Neural progenitor cell (in vitro differentiated cells): ENCODE results near the gene ZNF267. TPM values are rescaled to one million over a fixed set of nuclear protein-coding genes. Genes with fewer than 3 reads are reported as not detected.
"Not testable (repeated sequence)": the region's sequence is repeated elsewhere in the genome, so short reads cannot be mapped to it uniquely, and the experiment has no call there.

Experiments
- DNase-seq: peaks from one replicate; pipeline ENCODE4 v3.0.0-alpha.2; 2016; ENCODE audit warnings: low spot score
- H2AFZ ChIP-seq: fragments of 200-600 bp; sonication (generic); replicated peaks from 2 replicates; pipeline ENCODE4 v1.6.1; 2016; ENCODE audit warnings: antibody characterized with exemption
- H3F3A ChIP-seq: fragments of 200-600 bp; sonication (generic); 2 replicates; pipeline ENCODE4 v1.6.1; 2016; ENCODE audit warnings: antibody characterized with exemption, low read depth
- H3K27ac ChIP-seq: fragments of 200-600 bp; sonication (generic); 2 replicates; pipeline ENCODE4 v1.5.1; 2016; ENCODE audit warnings: mild to moderate bottlenecking
- H3K27me3 ChIP-seq: fragments of 200-600 bp; sonication (generic); 2 replicates; pipeline ENCODE4 v1.6.1; 2016; ENCODE audit warnings: mild to moderate bottlenecking, moderate library complexity
- H3K36me3 ChIP-seq: fragments of 200-600 bp; sonication (generic); 2 replicates; pipeline ENCODE4 v1.5.1; 2016
- H3K4me1 ChIP-seq: fragments of 200-600 bp; sonication (generic); 2 replicates; pipeline ENCODE4 v1.6.1; 2016; ENCODE audit warnings: mixed run types
- H3K4me2 ChIP-seq: fragments of 200-600 bp; sonication (generic); 2 replicates; pipeline ENCODE4 v1.6.1; 2016
- H3K4me3 ChIP-seq: fragments of 200-600 bp; sonication (generic); 2 replicates; pipeline ENCODE4 v1.5.1; 2016
- H3K79me2 ChIP-seq: fragments of 200-600 bp; sonication (generic); 2 replicates; pipeline ENCODE4 v1.6.1; 2016; ENCODE audit warnings: low read depth
- H3K9ac ChIP-seq: fragments of 200-600 bp; sonication (generic); 2 replicates; pipeline ENCODE4 v1.6.1; 2016
- H3K9me3 ChIP-seq: fragments of 200-600 bp; sonication (generic); 2 replicates; pipeline ENCODE4 v1.5.1; 2016; ENCODE audit warnings: low read depth
- H4K20me1 ChIP-seq: fragments of 200-600 bp; sonication (generic); 2 replicates; pipeline ENCODE4 v1.6.1; 2016; ENCODE audit warnings: low read depth
- H3K27ac Mint-ChIP-seq: 3 replicates; pipeline ENCODE4 v1.8.0; 2021; ENCODE audit warnings: mixed read lengths
- H3K27me3 Mint-ChIP-seq: 2 replicates; pipeline ENCODE4 v1.8.0; 2022; ENCODE audit warnings: low read depth, mild to moderate bottlenecking, inconsistent platforms, moderate library complexity, mixed read lengths; ENCODE audit not compliant: insufficient read depth
- H3K36me3 Mint-ChIP-seq: 3 replicates; pipeline ENCODE4 v1.8.0; 2021; ENCODE audit warnings: mixed read lengths
- H3K4me1 Mint-ChIP-seq: 3 replicates; pipeline ENCODE4 v1.8.0; 2021; ENCODE audit warnings: mixed read lengths
- H3K4me3 Mint-ChIP-seq: 3 replicates; pipeline ENCODE4 v1.8.0; 2021; ENCODE audit warnings: mild to moderate bottlenecking, moderate library complexity, mixed read lengths
- H3K9me3 Mint-ChIP-seq: 3 replicates; pipeline ENCODE4 v1.8.0; 2020; ENCODE audit warnings: mixed read lengths
- CTCF ChIP-seq: fragments of 200-600 bp; sonication (generic); IDR thresholded peaks from 2 replicates; pipeline ENCODE4 v1.5.1; 2017; ENCODE audit warnings: antibody characterized with exemption, mild to moderate bottlenecking
- EZH2 ChIP-seq: fragments of 200-600 bp; sonication (generic); IDR thresholded peaks from 2 replicates; pipeline ENCODE4 v1.6.1; 2017; ENCODE audit warnings: antibody characterized with exemption, mild to moderate bottlenecking, moderate library complexity
- EZH2phosphoT487 ChIP-seq: fragments of 200-600 bp; sonication (generic); IDR thresholded peaks from 2 replicates; pipeline ENCODE4 v1.6.1; 2017; ENCODE audit warnings: antibody characterized with exemption
- total RNA-seq: library from RNA; depleted of rRNA; stranded (reverse); fragments of >200 nt; gene quantifications from 2 replicates; pipeline ENCODE4 v1.2.3, GENCODE V29; 2015; ENCODE audit warnings: low replicate concordance

ZNF267 gene
- total RNA-seq, 1 donor from 2014 or later: 22.0 TPM

GRCh38 chr16:31899505-31899904, 25.9 kb downstream of the ZNF267 start:
- no peaks in the 10 kb centered on the region for H3K27me3 ChIP-seq
- H3K79me2 ChIP-seq: peaks cover 8% of the 10 kb centered on the region
- DNase-seq: no peak
- H3F3A ChIP-seq: no peaks in the 10 kb centered on the region
- Mint-ChIP-seq H3K27ac (no peak overlapping the region), H3K27me3 (peaks cover 6% of the 10 kb centered on the region), H3K36me3 (peaks cover 56% of the 10 kb centered on the region), H3K9me3 (peaks cover 70% of the 10 kb centered on the region), H3K4me3 (no peak overlapping the region), H3K4me1 (no peaks in the 10 kb centered on the region)
- H4K20me1 ChIP-seq: no peaks in the 10 kb centered on the region
- peaks cover 17% of the 10 kb centered on the region for H3K9me3 ChIP-seq
- H3K4me3 ChIP-seq: no peak overlapping the region
- no peak overlapping the region for H3K4me2 ChIP-seq
- H3K27ac ChIP-seq: no peak overlapping the region
- H2AFZ ChIP-seq: no peak overlapping the region
- peaks cover 38% of the 10 kb centered on the region for H3K36me3 ChIP-seq
- no peaks in the 10 kb centered on the region for H3K4me1 ChIP-seq
- TF ChIP-seq EZH2 (no peak), CTCF (no peak), EZH2phosphoT487 (no peak)
- H3K9ac ChIP-seq: no peak overlapping the region

- not testable (repeated sequence) for H3K27ac ChIP-seq, H3K9ac ChIP-seq, DNase-seq, H2AFZ ChIP-seq, H3F3A ChIP-seq, H3K4me2 ChIP-seq, H3K4me1 Mint-ChIP-seq, H3K27me3 ChIP-seq, H3K4me3 ChIP-seq, H3K27ac Mint-ChIP-seq, H4K20me1 ChIP-seq, H3K36me3 ChIP-seq, H3K4me1 ChIP-seq, H3K4me3 Mint-ChIP-seq, H3K27me3 Mint-ChIP-seq
- H3K9me3 ChIP-seq: peaks cover 14% of the 10 kb centered on the region
- Mint-ChIP-seq H3K36me3 (peaks cover 42% of the 10 kb centered on the region), H3K9me3 (peaks cover 62% of the 10 kb centered on the region)
- H3K79me2 ChIP-seq: peaks cover 46% of the 10 kb centered on the region
Measured at GRCh38 chr16:31904571-31904970, 31.0 kb downstream of the ZNF267 start.

- no peaks in the 10 kb centered on the region for H3K27me3 Mint-ChIP-seq
- no peak for DNase-seq
- TF ChIP-seq EZH2: no peak
- TF ChIP-seq CTCF: no peak
- no peak for TF ChIP-seq EZH2phosphoT487
- no peak overlapping the region for H3K9ac ChIP-seq
- no peak overlapping the region for H3K27ac ChIP-seq
- no peaks in the 10 kb centered on the region for H3F3A ChIP-seq
- H3K4me1 ChIP-seq: no peaks in the 10 kb centered on the region
- peaks cover 51% of the 10 kb centered on the region for H3K36me3 ChIP-seq
- H4K20me1 ChIP-seq: no peaks in the 10 kb centered on the region
- no peaks in the 10 kb centered on the region for H3K27me3 ChIP-seq
- H3K36me3 Mint-ChIP-seq: peaks cover 63% of the 10 kb centered on the region
- no peaks in the 10 kb centered on the region for H3K4me1 Mint-ChIP-seq
- H3K27ac Mint-ChIP-seq: no peak overlapping the region
- no peak overlapping the region for H3K4me2 ChIP-seq
- peaks cover 90% of the 10 kb centered on the region for H3K9me3 Mint-ChIP-seq
- no peak overlapping the region for H3K4me3 Mint-ChIP-seq
- H3K4me3 ChIP-seq: no peak overlapping the region
- peaks cover 47% of the 10 kb centered on the region for H3K79me2 ChIP-seq
- peaks cover 67% of the 10 kb centered on the region for H3K9me3 ChIP-seq
- H2AFZ ChIP-seq: no peak overlapping the region
Measured at GRCh38 chr16:31913668-31914067, 40.1 kb downstream of the ZNF267 start.

GRCh38 chr16:31916056-31916488, 42.5 kb downstream of the ZNF267 start:
- TF ChIP-seq EZH2phosphoT487 (no peak), EZH2 (no peak), CTCF (no peak)
- no peak overlapping the region for H3K4me2 ChIP-seq
- peaks cover 85% of the 10 kb centered on the region for H3K9me3 Mint-ChIP-seq
- H3K36me3 Mint-ChIP-seq: peaks cover 53% of the 10 kb centered on the region
- H3K9me3 ChIP-seq: peaks cover 64% of the 10 kb centered on the region
- H3K79me2 ChIP-seq: peaks cover 26% of the 10 kb centered on the region
- H3K4me1 Mint-ChIP-seq: no peaks in the 10 kb centered on the region
- H3K27me3 Mint-ChIP-seq: no peaks in the 10 kb centered on the region
- no peak overlapping the region for H3K9ac ChIP-seq
- H2AFZ ChIP-seq: no peak overlapping the region
- H3K4me3 Mint-ChIP-seq: no peak overlapping the region
- H3K4me1 ChIP-seq: no peaks in the 10 kb centered on the region
- DNase-seq: no peak
- H3K27me3 ChIP-seq: no peaks in the 10 kb centered on the region
- H3K4me3 ChIP-seq: no peak overlapping the region
- H3K27ac Mint-ChIP-seq: no peak overlapping the region
- no peaks in the 10 kb centered on the region for H4K20me1 ChIP-seq
- no peaks in the 10 kb centered on the region for H3F3A ChIP-seq
- peaks cover 41% of the 10 kb centered on the region for H3K36me3 ChIP-seq
- H3K27ac ChIP-seq: no peak overlapping the region
